ENCODE results near the gene NPEPL1. TPM values are rescaled to one million over a fixed set of nuclear protein-coding genes. Genes with fewer than 3 reads are reported as not detected.

Gene NPEPL1, protein sequence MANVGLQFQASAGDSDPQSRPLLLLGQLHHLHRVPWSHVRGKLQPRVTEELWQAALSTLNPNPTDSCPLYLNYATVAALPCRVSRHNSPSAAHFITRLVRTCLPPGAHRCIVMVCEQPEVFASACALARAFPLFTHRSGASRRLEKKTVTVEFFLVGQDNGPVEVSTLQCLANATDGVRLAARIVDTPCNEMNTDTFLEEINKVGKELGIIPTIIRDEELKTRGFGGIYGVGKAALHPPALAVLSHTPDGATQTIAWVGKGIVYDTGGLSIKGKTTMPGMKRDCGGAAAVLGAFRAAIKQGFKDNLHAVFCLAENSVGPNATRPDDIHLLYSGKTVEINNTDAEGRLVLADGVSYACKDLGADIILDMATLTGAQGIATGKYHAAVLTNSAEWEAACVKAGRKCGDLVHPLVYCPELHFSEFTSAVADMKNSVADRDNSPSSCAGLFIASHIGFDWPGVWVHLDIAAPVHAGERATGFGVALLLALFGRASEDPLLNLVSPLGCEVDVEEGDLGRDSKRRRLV
- 13.8 and 19.0 TPM in 2 replicates for total RNA-seq

DNA sequence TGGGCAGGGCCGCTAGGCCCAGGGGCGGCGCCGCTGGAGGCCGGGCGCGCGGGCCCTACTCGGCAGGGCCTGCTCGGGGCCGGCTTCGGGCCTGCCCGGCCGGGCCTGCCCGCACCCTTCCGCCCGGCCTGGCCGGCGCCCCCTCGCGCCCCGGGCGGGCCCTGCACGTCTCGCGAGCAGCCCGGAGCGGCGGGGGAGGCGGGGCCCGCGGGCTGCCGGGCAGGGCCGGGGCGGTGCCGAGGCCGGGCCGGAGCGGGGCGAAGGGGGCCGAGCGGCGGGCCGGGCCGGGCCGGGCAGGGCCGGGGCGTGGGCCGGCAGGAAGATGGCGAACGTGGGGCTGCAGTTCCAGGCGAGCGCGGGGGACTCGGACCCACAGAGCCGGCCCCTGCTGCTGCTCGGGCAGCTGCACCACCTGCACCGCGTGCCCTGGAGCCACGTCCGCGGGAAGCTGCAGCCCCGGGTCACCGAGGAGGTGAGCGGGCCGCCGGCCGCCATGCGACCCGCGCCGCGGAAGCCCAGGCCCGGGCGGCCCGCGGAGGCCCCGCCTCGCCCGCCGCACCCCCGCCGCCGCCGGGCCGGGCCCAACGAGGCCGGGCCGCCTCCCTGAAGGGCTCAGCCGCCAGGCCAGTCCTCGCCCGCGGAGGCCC is at the start of gene NPEPL1:
NPEPL1 (plus strand) TSS at position 222 of the 647 bp plus-strand sequence; CDS start at position 323, 101 bp downstream.

DNA sequence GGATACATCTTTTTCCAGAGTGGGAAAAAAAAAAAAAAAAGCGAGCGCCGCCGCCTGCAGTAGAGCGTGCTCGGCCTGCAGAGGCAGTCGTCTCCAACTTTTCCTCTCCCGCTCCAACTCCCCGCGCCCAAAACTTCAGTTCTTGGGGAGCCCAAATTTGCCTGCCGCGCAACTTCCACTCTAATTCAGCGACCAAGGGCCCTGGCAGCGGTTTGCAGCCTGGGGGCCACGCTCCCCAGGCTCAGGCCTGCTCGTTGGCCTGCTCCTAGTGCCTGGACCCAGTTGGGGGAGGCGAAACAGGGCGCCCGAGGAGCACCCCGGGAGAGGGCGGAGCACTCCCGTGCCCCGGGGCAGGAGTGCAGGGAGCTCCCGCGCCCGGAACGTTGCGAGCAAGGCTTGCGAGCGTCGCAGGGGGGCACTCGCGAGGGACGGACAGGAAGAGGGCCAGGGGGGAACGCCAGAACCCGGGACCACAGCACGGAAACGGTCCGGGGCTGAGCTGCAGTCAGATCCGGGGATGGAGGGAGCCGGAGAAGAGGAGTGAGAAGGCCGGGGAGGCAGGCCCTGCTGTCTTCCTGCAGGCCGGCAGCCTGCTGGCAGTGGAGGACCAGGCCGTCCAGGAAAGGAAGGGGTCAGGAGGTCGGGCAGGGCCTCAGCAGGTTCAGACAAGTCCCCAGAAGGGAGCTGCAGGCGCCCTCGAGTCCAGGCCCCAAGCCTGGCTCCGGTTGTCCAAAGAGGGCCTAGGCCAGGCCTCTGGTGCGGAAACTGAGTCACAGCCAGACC is 41.6 kb upstream of the NPEPL1 start, which contains the start of gene STX16:
STX16 (plus strand) TSS at position 508 of the 783 bp plus-strand sequence. CDS start 724 bp downstream, outside the sequence.

Other genes with a start within 250 kb of the NPEPL1 start
- 2.7 and 4.2 TPM in 2 replicates for gene APCDD1L, start 177.4 kb upstream of the NPEPL1 start, total RNA-seq
- gene STX16, start 41.5 kb upstream of the NPEPL1 start, total RNA-seq: 9.4 and 17.7 TPM in 2 replicates
- 0.67 and 1.2 TPM in 2 replicates for gene GNAS-AS1, start 158.1 kb downstream of the NPEPL1 start, total RNA-seq
- 370 and 406 TPM in 2 replicates for gene GNAS, start 159.9 kb downstream of the NPEPL1 start, total RNA-seq

Data from bronchus fibroblast of lung (primary cell).